GM21360 (cell line): Measurements from ENCODE around the gene TTF1.
"Not testable (repeated sequence)": the region's sequence is repeated elsewhere in the genome, so short reads cannot be mapped to it uniquely, and the experiment has no call there.

Experiments
- ATAC-seq: cut with Tn5 transposase; IDR thresholded peaks from one replicate; pipeline ENCODE4 v1.9.1; 2021; ENCODE audit warnings: mild to moderate bottlenecking, moderate library complexity; ENCODE audit not compliant: unreplicated experiment

The TTF1 gene

DNA sequence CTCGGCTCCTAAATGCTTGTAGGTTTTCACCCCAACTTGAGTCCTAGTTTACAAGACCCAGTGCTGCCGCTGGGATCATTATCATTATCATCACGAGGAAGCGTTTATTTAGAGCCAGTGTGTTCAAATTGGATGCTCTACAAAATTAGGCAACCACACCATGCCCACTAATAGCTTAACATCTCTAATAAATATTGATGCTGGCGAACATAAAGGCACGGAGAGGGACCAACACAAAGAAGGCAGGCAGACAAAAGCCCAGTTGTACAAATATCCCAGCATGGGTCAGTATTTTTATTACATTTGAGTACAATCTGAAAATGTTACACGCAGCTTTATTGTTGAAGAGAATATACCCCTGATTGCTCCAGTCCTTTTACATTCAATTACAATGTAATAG lies 8.1 kb upstream of the TTF1 start:
- no peak for ATAC-seq

DNA sequence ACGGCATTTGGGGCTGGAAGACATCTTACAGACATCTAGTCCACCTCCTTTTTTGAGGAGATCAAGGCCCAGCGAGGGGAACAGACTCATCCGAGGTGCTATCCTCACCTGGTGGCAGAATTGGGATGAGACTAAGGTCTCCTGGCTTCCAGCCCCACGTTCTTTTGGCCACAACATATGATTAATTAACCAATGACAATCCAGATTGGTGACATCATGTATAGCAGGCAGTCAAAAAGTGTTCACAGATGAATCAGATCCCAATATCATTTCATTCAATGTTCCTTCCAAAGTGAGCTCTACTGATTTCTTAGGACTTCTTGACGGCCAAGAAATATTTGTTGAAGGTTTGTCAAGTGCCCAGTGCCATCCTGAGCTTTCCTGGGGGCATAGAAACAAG lies 7.3 kb upstream of the TTF1 start:
- ATAC-seq, result no peak

DNA sequence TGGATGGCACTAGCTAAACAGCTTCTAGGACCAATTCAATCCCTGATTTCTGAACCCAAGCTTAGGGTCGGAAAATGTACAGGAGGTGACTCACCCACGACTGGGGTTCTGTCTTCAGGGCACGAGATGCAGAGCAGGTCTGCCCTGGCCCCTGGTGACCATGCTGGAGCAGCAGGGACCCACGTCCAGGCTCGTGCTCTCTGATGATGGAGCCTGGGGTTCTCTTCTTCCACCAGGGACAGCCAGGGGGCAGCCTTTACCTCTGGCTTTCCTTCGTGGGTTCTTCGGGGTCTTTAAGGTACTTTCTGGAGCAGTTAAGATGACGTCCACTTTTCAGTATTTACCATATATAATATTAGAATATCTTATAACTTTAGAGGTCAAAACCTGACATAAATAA lies 5.4 kb upstream of the TTF1 start:
- no peak for ATAC-seq

DNA sequence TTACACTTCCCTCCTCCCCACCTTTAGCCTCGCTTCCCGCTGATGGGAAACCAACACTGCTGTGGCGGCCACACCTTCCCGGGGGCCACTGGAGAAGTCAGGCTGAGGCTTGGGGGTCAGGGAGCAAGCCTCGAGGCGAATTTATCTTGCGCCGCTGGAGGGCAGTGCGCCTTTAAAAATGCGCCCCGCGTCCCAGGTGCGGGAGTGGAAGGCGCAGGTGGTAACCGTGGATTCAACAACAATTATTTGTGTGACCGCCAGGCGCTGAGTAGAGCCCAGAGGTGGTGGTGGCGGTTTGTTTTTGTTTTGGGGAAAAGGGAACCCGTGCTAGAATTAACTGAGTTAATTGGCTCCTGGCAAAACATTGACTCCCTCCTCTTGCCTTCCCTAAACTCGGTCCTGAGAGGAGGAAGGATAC lies 4.5 kb upstream of the TTF1 start:
- no peak for ATAC-seq

DNA sequence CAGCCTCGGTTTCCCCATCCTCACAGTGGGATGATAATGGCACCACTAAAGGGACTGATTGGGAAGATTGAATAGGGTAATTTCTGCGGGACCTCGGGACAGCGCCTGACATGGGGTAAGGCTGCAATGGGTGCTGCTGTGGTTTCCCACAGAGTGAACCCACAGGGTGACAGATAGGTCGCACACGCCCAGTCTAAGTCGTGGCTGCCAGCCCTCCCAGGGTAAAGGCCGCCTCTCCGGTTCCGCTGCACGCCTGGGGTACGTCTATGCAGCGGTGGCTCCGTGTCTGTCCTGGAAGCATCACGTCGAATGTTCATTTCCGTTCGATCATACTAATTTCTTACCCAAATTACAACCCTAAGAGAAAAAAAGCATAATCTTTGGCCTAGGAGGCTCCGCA lies 4.0 kb upstream of the TTF1 start:
- ATAC-seq, result no peak

DNA sequence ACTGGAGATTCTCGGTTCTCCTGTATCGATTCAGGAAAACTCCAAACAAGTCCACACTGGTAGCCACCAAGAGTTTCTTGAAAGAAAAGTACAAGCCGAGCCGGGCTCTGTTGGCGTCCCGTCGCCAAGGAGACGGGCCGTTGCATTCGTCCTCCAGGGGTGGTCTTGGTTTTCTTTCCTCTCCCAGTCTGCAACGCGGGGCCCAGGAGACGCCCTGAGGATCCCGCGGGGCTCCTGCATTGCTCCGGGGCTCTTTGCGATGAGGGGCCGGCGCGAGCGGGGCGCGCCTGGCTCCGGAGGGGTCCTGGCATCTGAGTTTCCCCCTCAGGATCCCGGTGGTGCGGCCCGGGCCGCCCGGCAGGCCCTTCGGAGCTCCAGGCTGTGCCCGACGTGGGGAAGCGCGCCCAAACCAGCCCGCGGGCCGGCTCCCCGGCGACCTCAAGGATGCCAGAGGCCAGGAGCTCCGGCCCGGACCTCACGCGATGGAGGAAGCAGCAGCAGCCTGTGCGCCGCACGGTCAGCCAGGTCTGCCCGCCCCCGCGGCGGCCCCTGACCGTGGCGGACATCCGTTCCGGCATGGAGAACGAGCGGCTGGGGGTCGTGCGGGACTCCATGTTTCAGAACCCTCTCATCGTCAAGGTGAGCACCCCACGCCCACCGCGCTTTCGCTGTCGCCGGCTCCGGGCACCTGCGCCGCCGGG lies 3.3 kb upstream of the TTF1 start, which contains the start of gene CFAP77:
Gene CFAP77, plus strand, starts transcription at position 384 of the 701 bp plus-strand sequence. Its CDS starts 61 bp downstream, at position 445.
- ATAC-seq, result no peak

DNA sequence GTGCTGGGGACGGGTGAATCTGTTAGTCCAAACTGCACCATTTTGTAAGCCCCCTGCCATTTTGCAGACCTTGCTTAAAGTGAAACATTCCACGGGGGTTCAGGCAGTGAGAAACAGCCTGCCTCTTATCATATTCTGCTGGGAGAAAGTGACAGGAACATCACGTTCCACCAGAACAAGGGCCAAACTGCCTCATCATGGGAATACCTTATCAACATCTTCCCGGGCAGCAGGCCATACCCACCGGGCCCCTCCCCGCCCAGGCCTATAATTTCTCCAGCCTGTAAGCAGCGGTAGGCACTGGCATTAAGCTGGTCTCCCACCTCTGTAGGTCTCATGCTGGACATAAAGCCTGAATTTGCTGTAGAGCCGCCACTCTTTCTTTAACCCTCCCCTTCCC lies 1.9 kb upstream of the TTF1 start:
- no peak for ATAC-seq

DNA sequence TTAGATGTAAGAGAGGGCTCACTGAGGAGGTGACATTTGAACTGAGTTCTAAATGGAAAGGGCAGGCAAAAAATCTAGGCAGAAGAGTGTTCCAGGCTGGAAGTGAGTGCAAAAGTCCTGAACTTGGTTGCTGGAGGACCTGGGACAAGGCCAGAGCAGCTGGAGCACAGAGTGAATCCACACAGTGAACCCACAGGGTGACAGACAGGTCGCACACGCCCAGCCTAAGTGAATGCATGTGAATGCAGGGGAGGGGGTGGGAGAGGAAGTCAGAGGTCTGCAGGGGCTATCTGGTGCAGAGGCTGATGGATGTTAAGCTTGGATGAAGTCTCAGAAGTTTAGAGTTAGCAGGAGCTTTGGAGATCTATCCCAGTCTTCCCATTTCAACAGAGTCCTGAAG lies 556 bp upstream of the TTF1 start:
- no peak for ATAC-seq

DNA sequence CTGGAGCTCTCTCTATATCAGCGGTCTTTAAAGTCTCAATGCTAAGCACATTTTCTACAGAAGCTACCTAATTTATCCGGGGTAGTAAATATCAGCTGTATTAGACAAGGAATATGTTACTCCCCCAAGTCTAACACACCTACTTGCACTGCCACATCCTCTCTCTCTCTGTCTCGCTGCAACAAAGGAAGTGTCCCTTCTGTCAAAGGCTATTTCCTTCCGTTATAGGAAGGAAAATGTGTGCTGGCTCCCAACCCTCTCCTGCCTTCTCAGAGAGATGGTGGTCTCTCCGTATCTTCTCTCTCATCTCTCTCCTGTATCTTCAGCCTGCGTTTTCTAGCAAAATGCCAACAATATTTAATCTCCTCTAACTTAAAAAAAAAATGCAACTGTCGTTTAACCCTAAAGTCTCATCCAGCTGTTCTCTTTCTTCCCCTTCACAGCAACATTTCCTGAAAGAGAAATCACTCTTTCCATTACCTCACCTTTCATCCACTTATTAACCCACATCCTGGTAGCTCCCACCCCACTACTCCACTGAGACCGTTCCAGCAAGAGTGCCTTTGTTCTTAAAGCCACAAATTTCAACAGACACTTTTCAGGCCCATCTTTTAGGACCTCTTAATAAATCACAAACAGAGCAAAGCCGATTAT lies 2.3 kb downstream of the TTF1 start:
- ATAC-seq, result no peak

DNA sequence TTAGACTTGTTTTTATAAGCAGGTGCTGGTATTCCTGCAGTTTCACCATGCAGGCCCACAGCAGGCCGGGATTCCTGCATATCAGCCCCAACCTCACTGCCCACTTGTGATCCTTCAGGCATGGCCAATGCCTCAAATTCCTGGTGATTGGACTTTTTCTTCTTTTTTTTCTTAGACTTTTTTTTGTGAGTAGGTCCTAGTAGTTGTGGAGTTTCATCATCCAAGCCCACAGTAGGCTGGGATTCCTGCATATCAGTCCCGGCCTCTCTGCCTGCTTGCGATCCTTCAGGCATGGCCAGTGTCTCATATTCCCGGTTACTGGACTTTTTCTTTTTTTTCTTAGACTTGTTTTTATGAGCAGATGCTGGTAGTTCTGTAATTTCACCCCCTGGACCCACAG lies 4.8 kb downstream of the TTF1 start:
- ATAC-seq, result no peak

DNA sequence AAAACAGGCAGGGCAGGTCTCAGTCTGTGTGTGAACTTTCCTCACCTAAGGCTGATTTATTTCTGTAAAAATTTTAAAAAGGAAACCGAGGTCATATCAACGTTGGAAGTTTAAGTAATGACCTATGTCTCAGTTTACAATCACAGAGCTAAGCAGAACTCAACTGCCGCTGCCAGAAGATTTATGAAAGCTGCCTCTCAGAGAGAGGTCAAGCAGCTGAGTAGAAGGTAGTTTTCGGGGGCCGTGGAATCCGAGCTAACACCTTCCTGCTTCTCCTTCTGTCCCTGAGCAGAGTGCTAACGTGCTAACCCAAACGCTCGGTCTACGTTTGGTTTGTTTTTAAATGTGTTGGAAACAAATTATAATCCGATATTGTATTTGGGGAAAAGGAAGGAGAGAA lies 11.1 kb downstream of the TTF1 start:
- ATAC-seq, result no peak

DNA sequence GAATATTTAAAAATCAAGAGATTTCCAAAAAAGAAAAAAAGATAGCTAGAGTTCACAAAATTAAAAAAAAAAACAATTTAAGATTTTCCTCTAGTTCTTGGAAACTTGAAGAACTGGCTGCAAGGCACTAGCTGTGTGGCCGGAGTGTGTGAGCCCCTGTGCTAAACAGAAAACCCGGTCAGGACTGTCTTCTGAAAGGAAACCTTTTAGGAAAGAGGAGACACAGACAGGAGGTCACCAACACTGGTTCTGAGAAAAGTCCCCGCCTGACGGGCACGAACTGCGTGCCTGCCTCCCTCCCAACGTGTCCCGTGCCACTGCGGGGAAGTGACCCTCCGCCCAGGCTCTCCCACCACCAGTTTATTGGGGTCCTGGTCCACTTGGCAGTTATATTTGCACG lies 15.2 kb downstream of the TTF1 start:
- no peak for ATAC-seq

DNA sequence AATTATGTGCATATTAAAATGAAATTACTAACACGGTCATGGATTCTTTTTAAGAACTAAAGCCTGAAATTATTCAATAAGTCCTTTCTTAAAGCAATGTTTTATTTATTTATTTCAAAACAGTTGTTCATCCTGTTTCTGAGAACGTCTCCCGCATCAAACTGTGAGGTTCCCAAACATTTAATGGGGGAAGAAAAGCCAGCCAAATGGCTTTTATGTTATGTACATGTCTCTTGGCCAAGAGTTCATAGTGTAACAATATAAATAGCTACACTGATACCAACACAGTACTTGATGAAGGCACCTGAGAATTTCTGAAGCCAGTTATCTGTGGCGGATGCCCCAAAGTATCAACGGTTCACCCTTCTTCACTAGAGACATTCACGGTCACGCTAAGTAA lies 15.7 kb downstream of the TTF1 start:
- no peak for ATAC-seq

DNA sequence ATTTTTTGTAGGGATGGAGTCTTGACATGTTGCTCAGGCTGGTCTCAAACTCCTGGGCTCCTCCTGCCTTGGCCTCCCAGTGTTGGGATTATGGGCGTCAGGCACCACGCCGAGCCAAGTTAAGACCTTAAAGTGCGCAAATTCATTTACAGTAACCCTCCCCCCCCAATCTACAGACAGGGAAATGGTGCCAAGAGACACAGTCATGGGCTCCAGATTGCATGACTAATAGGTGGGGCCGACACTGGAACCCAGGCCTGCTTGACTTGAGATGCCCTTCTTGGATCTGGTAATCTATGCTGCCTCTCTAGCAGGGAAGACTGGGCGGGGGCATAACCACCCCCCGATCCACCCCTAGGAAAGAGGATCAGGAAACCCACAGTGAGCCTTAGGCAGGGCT lies 19.5 kb downstream of the TTF1 start:
- no peak for ATAC-seq

DNA sequence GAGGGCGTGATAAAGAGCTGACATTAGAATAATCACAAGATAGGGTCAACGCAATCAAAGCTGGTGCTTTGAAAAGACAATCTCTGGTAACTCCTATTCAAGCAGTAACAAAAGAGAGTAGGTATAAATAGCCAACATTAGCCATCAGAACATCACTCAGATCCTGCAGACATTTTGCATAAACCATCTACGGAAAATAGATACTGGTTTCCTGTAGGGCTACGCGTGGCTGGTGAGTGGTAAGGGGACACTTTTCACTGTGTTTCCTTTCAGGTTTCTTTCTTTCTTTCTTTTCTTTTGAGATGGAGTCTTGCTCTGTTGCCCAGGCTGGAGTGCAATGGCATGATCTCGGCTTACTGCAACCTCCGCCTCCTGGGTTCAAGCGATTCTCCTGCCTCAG lies 22.3 kb downstream of the TTF1 start:
- no peak for ATAC-seq

DNA sequence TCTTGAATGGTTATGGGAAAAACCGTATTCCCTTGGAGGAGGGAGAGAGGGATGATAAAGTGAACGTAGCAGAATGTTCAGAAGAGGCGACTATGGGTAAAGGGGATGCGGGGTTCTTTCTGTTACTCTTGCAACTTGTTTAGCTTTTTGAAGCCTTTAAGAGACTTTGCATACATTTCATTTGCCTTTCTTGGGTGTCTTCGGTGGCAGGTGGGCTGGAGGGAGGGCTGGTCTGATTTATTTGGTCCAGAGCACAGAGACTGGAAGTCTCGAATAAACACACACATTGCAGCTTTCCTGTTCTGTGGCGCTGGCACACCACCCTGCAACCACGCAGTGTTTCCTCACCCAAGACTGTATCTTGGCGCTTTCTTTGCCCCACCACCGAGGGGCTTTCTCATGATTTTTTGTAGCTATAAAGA lies 23.2 kb downstream of the TTF1 start:
- no peak for ATAC-seq

DNA sequence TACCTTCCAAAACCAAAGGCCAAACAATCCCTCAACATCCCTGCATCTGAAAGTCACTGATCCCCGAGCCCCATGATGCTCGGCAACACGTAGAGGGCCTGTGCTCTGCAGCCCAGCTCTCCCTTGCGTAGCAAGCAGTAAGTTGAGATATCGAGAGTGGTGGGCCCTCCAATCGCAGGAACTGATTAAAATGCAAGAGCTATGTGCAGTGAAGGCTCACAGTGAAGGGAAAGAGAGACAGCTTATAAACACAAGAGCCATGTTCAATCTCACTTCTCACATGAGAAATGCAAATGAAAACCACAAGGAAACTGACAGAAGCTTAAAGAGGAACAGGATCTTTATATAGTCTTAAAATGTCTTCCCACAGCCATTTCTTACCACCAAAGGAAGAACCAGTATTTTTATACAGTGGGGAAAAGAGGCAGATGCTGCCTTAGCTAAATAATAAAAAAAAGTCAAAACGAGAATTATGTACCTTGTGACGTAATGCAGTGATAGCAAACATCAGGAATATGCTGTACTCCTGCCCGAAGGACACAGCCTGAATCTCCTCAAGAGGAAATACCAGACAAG lies 24.6 kb downstream of the TTF1 start:
- peak; percentile 68 for ATAC-seq

DNA sequence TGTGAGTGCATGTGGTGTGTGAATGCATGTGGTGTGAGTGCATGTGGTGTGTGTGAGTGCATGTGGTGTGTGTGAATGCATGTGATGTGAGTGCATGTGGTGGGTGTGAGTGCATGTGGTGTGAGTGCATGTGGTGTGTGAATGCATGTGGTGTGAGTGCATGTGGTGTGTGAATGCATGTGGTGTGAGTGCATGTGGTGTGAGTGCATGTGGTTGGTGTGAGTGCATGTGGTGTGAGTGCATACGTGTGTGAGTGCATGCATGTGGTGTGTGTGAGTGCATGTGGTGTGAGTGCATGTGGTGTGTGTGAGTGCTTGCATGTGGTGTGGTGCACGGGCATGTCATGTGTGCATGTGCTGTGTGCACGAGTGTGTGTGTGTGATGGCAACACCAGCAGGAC lies 28.2 kb downstream of the TTF1 start:
- ATAC-seq, result not testable (repeated sequence)

DNA sequence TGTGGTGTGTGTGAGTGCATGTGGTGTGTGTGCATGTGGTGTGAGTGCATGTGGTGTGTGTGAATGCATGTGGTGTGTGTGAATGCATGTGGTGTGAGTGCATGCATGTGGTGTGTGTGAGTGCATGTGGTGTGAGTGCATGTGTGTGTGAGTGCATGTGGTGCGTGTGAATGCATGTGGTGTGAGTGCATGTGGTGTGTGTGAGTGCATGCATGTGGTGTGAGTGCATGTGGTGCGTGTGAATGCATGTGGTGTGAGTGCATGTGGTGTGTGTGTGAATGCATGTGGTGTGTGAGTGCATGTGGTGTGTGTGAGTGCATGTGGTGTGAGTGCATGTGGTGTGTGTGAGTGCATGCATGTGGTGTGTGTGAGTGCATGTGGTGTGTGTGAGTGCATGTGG lies 28.9 kb downstream of the TTF1 start:
- not testable (repeated sequence) for ATAC-seq

DNA sequence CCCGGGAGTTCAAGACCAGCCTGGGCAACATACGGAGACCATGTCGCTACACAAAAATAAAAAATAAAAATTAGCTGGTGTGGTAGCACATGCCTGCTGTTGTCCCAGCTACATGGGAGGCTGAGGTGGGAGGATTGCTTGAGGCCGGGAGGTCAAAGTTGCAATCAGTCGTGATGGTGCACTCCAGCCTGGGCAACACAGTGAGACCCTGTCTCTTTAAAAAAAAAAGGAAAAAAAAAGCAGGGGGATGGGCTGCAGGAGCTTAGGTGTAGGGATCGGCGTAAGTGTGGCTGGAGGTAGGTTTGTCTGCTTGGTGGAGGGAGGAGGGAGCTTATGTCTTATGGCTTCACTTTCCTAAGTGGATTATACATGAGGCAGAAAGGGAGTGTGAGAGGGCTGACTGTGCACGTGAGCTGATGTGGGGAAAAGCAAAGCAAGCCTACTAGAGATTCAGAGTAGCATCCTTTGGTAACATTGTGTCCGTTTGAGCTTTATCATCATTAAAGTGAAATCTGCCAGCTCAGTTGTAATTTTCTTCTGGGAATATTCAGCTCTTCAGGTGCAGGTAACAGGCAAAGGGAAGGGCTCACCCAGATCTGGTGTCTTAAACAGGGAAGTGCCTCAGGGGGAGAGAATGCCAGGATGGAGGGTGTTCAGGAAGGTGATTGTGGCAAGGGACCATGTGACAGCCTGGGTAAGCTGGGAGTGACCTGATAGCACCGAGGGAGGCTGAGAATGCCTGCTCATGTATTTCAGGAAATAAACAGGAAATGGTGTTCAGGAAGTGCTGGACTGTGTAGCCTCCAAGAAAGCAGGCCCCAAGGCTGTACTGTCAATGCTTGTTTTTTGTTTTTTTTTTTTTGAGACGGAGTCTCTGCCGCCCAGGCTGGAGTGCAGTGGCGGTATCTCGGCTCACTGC lies 34.2 kb downstream of the TTF1 start:
- no peak for ATAC-seq

DNA sequence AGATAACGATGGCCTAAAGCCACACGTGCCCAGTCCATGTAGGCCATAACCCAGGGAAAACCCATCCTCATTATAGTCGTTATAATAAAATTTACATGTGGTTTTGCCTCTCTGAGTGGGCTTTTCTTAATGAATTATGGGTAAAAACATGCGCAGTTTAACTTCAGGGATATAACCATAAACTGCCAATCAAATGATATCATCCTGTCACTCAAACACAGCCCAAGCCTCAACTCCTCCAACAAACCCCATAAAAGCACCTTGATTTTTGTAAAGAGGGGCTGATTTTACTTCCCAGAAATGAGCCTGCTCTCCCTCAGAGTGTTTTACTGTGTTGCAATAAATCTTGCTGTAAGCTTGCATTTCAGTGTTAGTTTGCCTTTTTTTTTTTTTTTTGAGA lies 36.0 kb downstream of the TTF1 start:
- ATAC-seq, result no peak
